Left lung (tissue), 10 donors: ENCODE results near the gene GALNT6. TPM values are rescaled to one million over a fixed set of nuclear protein-coding genes. Genes with fewer than 3 reads are reported as not detected.

Source experiments
- ATAC-seq: fragments of 200-7000 bp; cut with Tn5 transposase; one replicate; pipeline ENCODE4 v1.9.1; 2020; ENCODE audit warnings: moderate library complexity
- DNase-seq, 4 donors: peaks; one replicate each; pipeline ENCODE4 v3.0.0-alpha.2; 2013 to 2020
- H3K27ac ChIP-seq, 2 donors: fragments of 200-600 bp; sonication (generic) in 1 of 2; one replicate each; pipeline versions ENCODE4 v1.5.0 to v1.8.0; 2020 to 2021
- H3K27me3 ChIP-seq, 2 donors: fragments of 200-600 bp; sonication (generic) in 1 of 2; one replicate each; pipeline versions ENCODE4 v1.5.0 to v1.8.0; 2020 to 2021
- H3K36me3 ChIP-seq, 2 donors: fragments of 200-600 bp; sonication (generic) in 1 of 2; one replicate each; pipeline versions ENCODE4 v1.5.0 to v1.8.0; 2020 to 2021
- H3K4me1 ChIP-seq, 2 donors: fragments of 200-600 bp; one replicate each; pipeline ENCODE4 v1.8.0; 2021
- H3K4me3 ChIP-seq, 2 donors: fragments of 200-600 bp; sonication (generic) in 1 of 2; one replicate each; pipeline versions ENCODE4 v1.5.0 to v1.8.0; 2020 to 2021; ENCODE audit warnings: mild to moderate bottlenecking in 1 of 2
- H3K9me3 ChIP-seq, 2 donors: fragments of 200-600 bp; sonication (generic) in 1 of 2; one replicate each; pipeline versions ENCODE4 v1.5.0 to v1.8.0; 2020 to 2021
- CTCF ChIP-seq, 2 donors: fragments of 200-600 bp; sonication (generic) in 1 of 2; IDR thresholded peaks; one replicate each; pipeline versions ENCODE4 v1.5.0 to v1.8.0; 2021; ENCODE audit warnings: antibody characterized with exemption in 2 of 2
- intact Hi-C, 2 donors: fragments of 100-400 bp; cut with DNase I; formaldehyde crosslinking; loops; one replicate each; pipeline versions ENCODE4 v1.11.2 to v1.14.2; 2022
- polyA plus RNA-seq, 6 donors: library from polyadenylated mRNA; unstranded; fragments of 120-200 nt; gene quantifications; one replicate each; pipeline ENCODE4 v1.2.1, GENCODE V29; 2013; ENCODE audit not compliant: insufficient read length in 6 of 6
- total RNA-seq, 2 donors: library from RNA; stranded (reverse); fragmentation: NEBNext Ultra II Directional; extraction: Animal tissue kit (Norgen Biotek cat#: 25700); gene quantifications; one replicate each; pipeline ENCODE4 v1.2.1, GENCODE V29; 2021
- donor health status: DM: no; HTN: yes; CAD: no.
- donor health status: DM: no; HTN: no; CAD: no.

GALNT6 gene
- total and polyA plus RNA-seq, 8 donors: 1.8 to 21.8 (median 2.6) TPM

- Histone ChIP-seq H3K9me3 (no peaks in the 10 kb centered on the region), H3K27me3 (no peaks in the 10 kb centered on the region), H3K27ac (peak overlapping the region; percentile 34 to 58), H3K4me3 (no peak overlapping the region), H3K4me1 (peaks cover 0 to 11% of the 10 kb centered on the region in 2 donors), H3K36me3 (peaks cover 0 to 4% of the 10 kb centered on the region in 2 donors)
- DNase-seq (no peak), ATAC-seq (no peak)
- no peak for TF ChIP-seq CTCF (IDR thresholded peaks at IDR 0.05)
- intact Hi-C loops: no loop called here
Observed at GRCh38 chr12:51372021-51372420, 19.2 kb downstream of the GALNT6 start.

GRCh38 chr12:51371295-51371953, 19.8 kb downstream of the GALNT6 start:
- Histone ChIP-seq H3K27ac (peak overlapping the region; percentile 49 to 58), H3K4me3 (no peak overlapping the region), H3K4me1 (peaks cover 0 to 11% of the 10 kb centered on the region in 2 donors), H3K36me3 (no peaks in the 10 kb centered on the region), H3K9me3 (no peaks in the 10 kb centered on the region), H3K27me3 (no peaks in the 10 kb centered on the region)
- ATAC-seq: peak; percentile 94
- DNase-seq: peak in 1 of 4 donors; percentile 77
- intact Hi-C loops: no loop called here
- TF ChIP-seq CTCF (IDR thresholded peaks at IDR 0.05): no peak

DNA sequence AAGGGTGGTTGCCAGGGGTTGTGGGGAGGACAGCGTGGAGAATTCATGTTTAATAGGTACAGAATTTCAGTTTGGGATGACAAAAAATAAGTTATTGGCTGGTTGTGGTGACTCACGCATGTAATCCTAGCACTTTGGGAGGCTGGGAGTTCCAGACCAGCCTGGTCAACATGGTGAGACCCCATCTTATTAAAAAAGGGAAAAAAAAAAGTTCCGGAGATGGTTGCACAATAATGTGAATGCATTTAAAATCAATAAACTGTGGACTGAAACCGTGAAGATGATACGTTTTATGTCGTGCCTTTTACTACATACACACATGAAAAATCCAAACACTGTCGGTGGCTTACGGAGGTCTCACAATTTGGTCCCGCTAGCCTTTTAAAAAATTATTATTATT, 20.5 kb downstream of the GALNT6 start:
- DNase-seq (no peak), ATAC-seq (no peak)
- H3K27ac ChIP-seq: no peak overlapping the region
- H3K36me3 ChIP-seq: no peaks in the 10 kb centered on the region
- H3K27me3 ChIP-seq: no peaks in the 10 kb centered on the region
- TF ChIP-seq CTCF (IDR thresholded peaks at IDR 0.05): no peak
- no peak overlapping the region for H3K4me3 ChIP-seq
- intact Hi-C loops: no loop called here
- no peaks in the 10 kb centered on the region for H3K9me3 ChIP-seq
- H3K4me1 ChIP-seq: peaks cover 0 to 11% of the 10 kb centered on the region in 2 donors

DNA sequence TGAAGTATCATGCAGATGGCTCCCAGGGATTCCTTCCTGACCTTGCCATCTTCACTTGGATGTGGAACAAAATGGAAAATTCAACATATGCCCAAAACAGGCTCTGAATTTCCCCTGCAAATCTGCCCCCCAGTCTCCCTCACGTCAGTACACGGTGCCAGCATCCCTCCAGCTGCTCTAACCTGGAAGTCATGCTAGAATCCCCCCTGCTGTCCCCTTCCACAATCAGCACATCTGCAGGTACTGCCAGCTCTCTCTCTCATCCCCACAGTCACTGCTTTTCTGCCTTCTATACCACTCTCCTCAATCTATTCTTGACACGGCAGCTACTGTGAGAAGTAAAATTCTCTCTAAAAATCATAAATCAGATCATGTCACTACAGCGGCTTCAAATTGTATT, 21.6 kb downstream of the GALNT6 start:
- Histone ChIP-seq H3K4me1 (peaks cover 0 to 11% of the 10 kb centered on the region in 2 donors), H3K4me3 (no peak overlapping the region), H3K36me3 (no peaks in the 10 kb centered on the region), H3K27me3 (no peaks in the 10 kb centered on the region), H3K27ac (peak overlapping the region in 1 of 2 donors; percentile 28), H3K9me3 (no peaks in the 10 kb centered on the region)
- intact Hi-C loops: no loop called here
- TF ChIP-seq CTCF (IDR thresholded peaks at IDR 0.05): no peak
- no peak for DNase-seq
- ATAC-seq: no peak

DNA sequence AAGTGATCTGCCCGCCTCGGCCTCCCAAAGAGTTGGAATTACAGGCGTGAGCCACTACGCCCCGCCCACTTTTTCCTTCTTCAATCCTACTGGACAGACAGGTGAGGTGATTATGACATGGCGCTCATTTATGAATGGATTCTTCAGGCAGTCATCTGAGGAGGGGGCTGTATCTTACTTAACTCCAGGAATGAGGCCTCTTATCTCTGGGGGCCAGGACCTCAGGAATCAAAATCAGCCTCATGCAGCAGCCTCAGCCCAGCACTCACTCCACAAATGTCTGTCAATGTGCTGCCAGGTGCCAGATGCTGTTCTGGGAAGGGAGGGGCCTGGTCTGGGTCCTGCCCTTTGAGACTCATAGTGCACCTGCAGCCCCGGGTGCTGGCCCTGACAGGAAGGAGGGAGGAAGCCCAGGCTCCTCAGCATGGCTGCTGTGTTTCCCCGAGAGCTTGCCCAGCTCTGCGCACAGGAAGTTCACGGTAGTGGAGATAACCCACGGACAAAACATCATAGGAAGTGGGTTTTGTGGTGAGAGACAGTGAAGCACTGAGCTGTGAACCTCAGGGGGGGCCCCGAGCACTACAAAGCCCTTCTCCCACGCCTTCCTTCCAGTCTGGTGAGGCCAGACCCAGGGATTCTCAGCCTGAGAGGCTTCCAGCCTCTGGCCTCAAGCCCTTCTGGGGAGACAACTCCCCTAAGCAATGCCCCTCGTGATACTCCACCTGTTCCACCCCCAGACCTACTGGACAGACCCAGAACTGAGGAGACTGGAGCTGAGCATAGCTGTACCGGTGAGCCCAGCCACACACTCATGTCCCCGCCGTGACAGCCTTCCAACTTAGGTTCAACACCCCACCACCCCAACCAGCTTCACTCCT, 22.3 kb downstream of the GALNT6 start:
- DNase-seq: peak in 2 of 4 donors; percentile 59 to 82
- no peaks in the 10 kb centered on the region for H3K27me3 ChIP-seq
- no peaks in the 10 kb centered on the region for H3K9me3 ChIP-seq
- no peaks in the 10 kb centered on the region for H3K36me3 ChIP-seq
- no peak for TF ChIP-seq CTCF (IDR thresholded peaks at IDR 0.05)
- H3K27ac ChIP-seq: peak overlapping the region in 1 of 2 donors; percentile 28
- intact Hi-C loops: no loop called here
- peak; percentile 42 for ATAC-seq
- peaks cover 0 to 11% of the 10 kb centered on the region in 2 donors for H3K4me1 ChIP-seq
- no peak overlapping the region for H3K4me3 ChIP-seq
